Spleen (tissue), 11 donors: Measurements from ENCODE around the gene ERGIC1. TPM values are rescaled to one million over a fixed set of nuclear protein-coding genes. Genes with fewer than 3 reads are reported as not detected.

Experiments
- DNase-seq: peaks from one replicate; pipeline ENCODE4 v3.0.0-alpha.2; 2020
- H3K27ac ChIP-seq, 8 donors: fragments of 200-600 bp; sonication (generic) in 7 of 8; 1 replicate in 4 of 8; 2 replicates in 4 of 8; pipeline versions ENCODE4 v1.5.0 to v1.8.0; 2016 to 2021; ENCODE audit warnings: inconsistent platforms in 4 of 8, mild to moderate bottlenecking in 4 of 8, moderate library complexity in 1 of 8
- H3K27me3 ChIP-seq, 7 donors: fragments of 200-600 bp; sonication (generic) in 6 of 7; replicated peaks in 1 of 7; 1 replicate in 4 of 7; 2 replicates in 3 of 7; pipeline versions ENCODE4 v1.5.0 to v1.8.0; 2016 to 2021; ENCODE audit warnings: inconsistent platforms in 3 of 7, mild to moderate bottlenecking in 1 of 7
- H3K36me3 ChIP-seq, 6 donors: fragments of 200-600 bp; sonication (generic) in 5 of 6; 1 replicate in 4 of 6; 2 replicates in 2 of 6; pipeline versions ENCODE4 v1.5.0 to v1.8.0; 2016 to 2021; ENCODE audit warnings: inconsistent platforms in 2 of 6
- H3K4me1 ChIP-seq, 6 donors: fragments of 200-600 bp; sonication (generic) in 5 of 6; 1 replicate in 3 of 6; 2 replicates in 3 of 6; pipeline versions ENCODE4 v1.5.0 to v1.8.0; 2016 to 2021; ENCODE audit warnings: inconsistent platforms in 3 of 6
- H3K4me3 ChIP-seq, 8 donors: fragments of 200-600 bp; sonication (generic) in 7 of 8; 1 replicate in 4 of 8; 2 replicates in 4 of 8; pipeline versions ENCODE4 v1.5.0 to v1.8.0; 2016 to 2021; ENCODE audit warnings: inconsistent platforms in 4 of 8, mild to moderate bottlenecking in 4 of 8, moderate library complexity in 2 of 8
- H3K9me3 ChIP-seq, 8 donors: fragments of 200-600 bp; sonication (generic) in 7 of 8; 1 replicate in 4 of 8; 2 replicates in 4 of 8; pipeline versions ENCODE4 v1.5.0 to v1.8.0; 2016 to 2021; ENCODE audit warnings: inconsistent platforms in 4 of 8
- CTCF ChIP-seq, 11 experiments: fragments of 200-600 bp in 7 of 11; fragments of 450-650 bp in 4 of 11; sonication (generic) in 4 of 11; IDR thresholded peaks in 8 of 11; conservative IDR thresholded peaks in 3 of 11; 1 replicate in 7 of 11; 2 replicates in 4 of 11; pipeline versions ENCODE4 v1.4.0 to v1.8.0; 2016 to 2021; ENCODE audit warnings: antibody characterized with exemption in 11 of 11, inconsistent platforms in 4 of 11, mild to moderate bottlenecking in 1 of 11
- POLR2A ChIP-seq, 3 donors: fragments of 450-650 bp; IDR thresholded peaks; one replicate each; pipeline ENCODE4 v1.5.1; 2017; ENCODE audit warnings: antibody characterized with exemption in 3 of 3, mild to moderate bottlenecking in 1 of 3
- POLR2AphosphoS5 ChIP-seq, 3 donors: sonication (generic); formaldehyde crosslinking; IDR thresholded peaks; one replicate each; pipeline ENCODE4 v1.5.1; 2017; ENCODE audit warnings: antibody characterized with exemption in 3 of 3
- WGBS, 5 donors: extraction: QIAGEN DNeasy Blood & Tissue Kit in 3 of 5; methylation state at CpG; one replicate each; pipeline versions ENCODE4 v1.1.5 to v1.1.7; 2013 to 2018; 5-methylcytosine and 5-hydroxymethylcytosine counted together
- intact Hi-C: fragments of 100-400 bp; cut with DNase I; formaldehyde crosslinking; loops from one replicate; pipeline ENCODE4 v1.15.0; 2023; ENCODE audit warnings: low total_unique reads
- polyA plus RNA-seq, 3 donors: library from polyadenylated mRNA; stranded (reverse); fragments of 200-250 nt; gene quantifications; one replicate each; pipeline ENCODE4 v1.2.1, GENCODE V29; 2013
- total RNA-seq, 7 donors: library from RNA; depleted of rRNA in 3 of 7; stranded (reverse); fragments of >200 nt in 3 of 7; fragmentation: NEBNext Ultra II Directional in 4 of 7; extraction: Animal tissue kit (Norgen Biotek cat#: 25700) in 4 of 7; gene quantifications; one replicate each; pipeline versions ENCODE4 v1.1.0 to v1.2.1, GENCODE V29; 2016 to 2021
- donor health status: healthy with polysubstance abuse.
- donor health status: DM: no; HTN: no; CAD: no; lungs with moderate emphysema.
- donor health status: DM: no; HTN: no; CAD: no.
- donor health status: Bipolar disorder and iron deficiency.
- donor health status: healthy.
- donor health status: DM: no; HTN: no; CAD: no.
- donor health status: DM: yes; HTN: yes; CAD: no.

ERGIC1 gene
- total and polyA plus RNA-seq, 10 donors: 36.9 to 166 (median 125) TPM

GRCh38 chr5:172945151-172945550, 111.1 kb downstream of the ERGIC1 start:
- H3K27me3 ChIP-seq: no peaks in the 10 kb centered on the region
- H3K36me3 ChIP-seq: peaks cover 0 to 100% (median 45%) of the 10 kb centered on the region in 6 donors
- peaks cover 0 to 10% (median 0%) of the 10 kb centered on the region in 6 donors for H3K4me1 ChIP-seq
- DNase-seq: peak; percentile 45
- H3K27ac ChIP-seq: no peak overlapping the region
- no peaks in the 10 kb centered on the region for H3K9me3 ChIP-seq
- 89 to 98% (median 95%) methylated on average over 6 of the region's 6 CpGs for WGBS, 5 donors
- TF ChIP-seq POLR2AphosphoS5 (IDR thresholded peaks at IDR 0.05) (no peak), POLR2A (IDR thresholded peaks at IDR 0.05) (no peak), CTCF (IDR thresholded peaks at IDR 0.05 in 8 of 11, conservative IDR thresholded peaks at IDR 0.05 in 3 of 11) (no peak)
- no peak overlapping the region for H3K4me3 ChIP-seq
- intact Hi-C loops: no loop called here

GRCh38 chr5:172946146-172946545, 112.1 kb downstream of the ERGIC1 start:
- Histone ChIP-seq H3K27ac (no peak overlapping the region), H3K9me3 (no peaks in the 10 kb centered on the region), H3K4me3 (no peak overlapping the region), H3K36me3 (peaks cover 0 to 100% (median 45%) of the 10 kb centered on the region in 6 donors), H3K4me1 (peaks cover 0 to 9% (median 0%) of the 10 kb centered on the region in 6 donors), H3K27me3 (no peaks in the 10 kb centered on the region)
- TF ChIP-seq CTCF (IDR thresholded peaks at IDR 0.05 in 8 of 11, conservative IDR thresholded peaks at IDR 0.05 in 3 of 11): no peak
- TF ChIP-seq POLR2AphosphoS5 (IDR thresholded peaks at IDR 0.05): peak in 1 of 3 donors; percentile 5
- no peak for TF ChIP-seq POLR2A (IDR thresholded peaks at IDR 0.05)
- DNase-seq: peak; percentile 43
- intact Hi-C loops: no loop called here
- 84 to 93% (median 91%) methylated on average over 7 of the region's 7 CpGs for WGBS, 5 donors

GRCh38 chr5:172949426-172949825, 115.4 kb downstream of the ERGIC1 start:
- H3K36me3 ChIP-seq: peaks cover 0 to 77% (median 37%) of the 10 kb centered on the region in 6 donors
- peak; percentile 42 for DNase-seq
- no peak overlapping the region for H3K4me3 ChIP-seq
- no peak overlapping the region for H3K27ac ChIP-seq
- H3K4me1 ChIP-seq: no peaks in the 10 kb centered on the region
- WGBS, 5 donors: 67 to 95% (median 87%) methylated on average over 1 to 3 of the region's 3 CpGs
- H3K27me3 ChIP-seq: no peaks in the 10 kb centered on the region
- intact Hi-C loops: no loop called here
- TF ChIP-seq POLR2AphosphoS5 (IDR thresholded peaks at IDR 0.05): no peak
- TF ChIP-seq CTCF (IDR thresholded peaks at IDR 0.05 in 8 of 11, conservative IDR thresholded peaks at IDR 0.05 in 3 of 11): no peak
- no peak for TF ChIP-seq POLR2A (IDR thresholded peaks at IDR 0.05)
- H3K9me3 ChIP-seq: no peaks in the 10 kb centered on the region

- intact Hi-C loops: no loop called here
- 83 to 95% (median 93%) methylated on average over 12 of the region's 12 CpGs for WGBS, 5 donors
- Histone ChIP-seq H3K27ac (no peak overlapping the region), H3K36me3 (peaks cover 0 to 67% (median 34%) of the 10 kb centered on the region in 6 donors), H3K9me3 (no peaks in the 10 kb centered on the region), H3K4me3 (no peak overlapping the region), H3K27me3 (no peaks in the 10 kb centered on the region), H3K4me1 (peaks cover 0 to under 1% (median 0%) of the 10 kb centered on the region in 6 donors)
- DNase-seq: peak; percentile 71
- TF ChIP-seq POLR2A (IDR thresholded peaks at IDR 0.05) (no peak), POLR2AphosphoS5 (IDR thresholded peaks at IDR 0.05) (peak in 1 of 3 donors; percentile 10), CTCF (IDR thresholded peaks at IDR 0.05 in 8 of 11, conservative IDR thresholded peaks at IDR 0.05 in 3 of 11) (no peak)
Observed at GRCh38 chr5:172950176-172950965, 116.3 kb downstream of the ERGIC1 start.
